RPMI7951 (cell line): ENCODE results near the gene POLR3K. TPM values are rescaled to one million over a fixed set of nuclear protein-coding genes. Genes with fewer than 3 reads are reported as not detected.

Source experiments
- DNase-seq: peaks from one replicate; pipeline ENCODE4 v3.0.0-alpha.2; 2012; ENCODE audit warnings: low read depth
- total RNA-seq: library from RNA; depleted of rRNA; stranded (reverse); fragments of >200 nt; shearing (Covaris generic); gene quantifications from 2 replicates; pipeline ENCODE4 v1.2.3, GENCODE V29; 2014

Gene POLR3K
- total RNA-seq, 1 experiment from 2014 or later: 12.7 TPM

DNA sequence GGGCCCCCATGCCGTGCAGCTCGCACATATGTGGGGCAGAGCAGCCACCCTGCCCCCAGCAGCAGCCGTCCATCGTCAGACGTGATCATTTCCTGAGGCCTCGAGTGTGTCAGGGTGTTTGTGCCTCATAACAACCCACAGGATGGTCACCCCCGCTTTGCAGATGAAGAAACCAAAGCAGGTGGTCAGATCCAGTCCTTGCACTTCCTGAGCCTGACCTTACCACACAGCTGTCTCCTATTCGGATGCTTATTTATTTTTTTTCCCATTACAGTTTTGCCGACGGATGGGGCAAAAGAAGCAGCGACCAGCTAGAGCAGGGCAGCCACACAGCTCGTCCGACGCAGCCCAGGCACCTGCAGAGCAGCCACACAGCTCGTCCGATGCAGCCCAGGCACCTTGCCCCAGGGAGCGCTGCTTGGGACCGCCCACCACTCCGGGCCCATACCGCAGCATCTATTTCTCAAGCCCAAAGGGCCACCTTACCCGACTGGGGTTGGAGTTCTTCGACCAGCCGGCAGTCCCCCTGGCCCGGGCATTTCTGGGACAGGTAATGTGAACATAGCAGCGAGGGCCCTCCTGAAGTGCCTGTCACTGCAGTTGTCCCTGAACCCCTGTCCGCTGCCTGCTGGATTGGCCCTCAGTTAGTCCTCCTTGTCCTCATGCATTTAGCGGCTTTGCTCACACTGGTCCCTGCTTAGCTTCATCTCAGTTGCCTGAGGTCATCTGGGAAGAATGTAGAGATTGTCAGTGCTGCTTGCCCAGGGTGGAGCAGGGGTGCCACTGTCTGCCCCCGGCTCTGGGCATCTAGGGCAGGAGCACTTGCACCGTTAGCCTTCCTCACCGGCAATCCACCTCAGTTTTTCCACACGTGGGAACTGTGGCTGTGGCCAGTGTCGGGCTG is 26.0 kb upstream of the POLR3K start:
- peak; percentile 55 for DNase-seq

DNA sequence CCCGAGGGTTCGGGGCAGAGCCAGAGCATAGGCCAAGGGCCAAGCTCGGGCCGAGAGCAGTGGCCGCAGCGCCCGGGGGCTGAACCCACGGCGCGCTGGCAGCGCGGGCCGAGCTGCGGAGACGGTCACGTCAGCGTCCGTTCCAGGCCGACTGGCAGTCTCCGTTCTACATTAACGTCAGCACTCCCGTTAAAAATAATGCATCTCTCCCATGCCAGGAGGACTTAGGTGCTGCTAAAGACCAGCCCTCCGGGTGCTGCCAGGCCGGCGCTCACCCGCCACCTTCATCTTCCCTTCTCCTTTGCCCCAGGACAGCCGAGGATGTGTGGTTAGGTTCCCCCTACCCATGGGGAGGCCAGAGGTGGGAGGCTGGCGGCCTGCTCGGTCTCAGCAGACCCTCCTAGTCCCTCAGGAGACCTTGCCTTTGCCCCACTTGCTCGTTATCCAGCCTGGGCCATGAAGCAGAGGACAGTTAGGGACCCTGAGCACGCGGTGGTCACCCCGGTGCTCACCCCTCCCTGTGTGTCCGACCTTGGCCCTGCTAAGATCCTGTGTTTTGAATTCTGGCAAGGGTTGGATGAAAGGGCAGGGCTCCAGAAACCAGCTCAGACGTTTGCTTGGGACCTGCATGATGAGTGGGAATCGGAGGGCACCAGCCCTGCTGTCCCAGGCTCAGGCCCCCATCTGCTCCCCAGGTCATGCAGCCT is 25.2 kb upstream of the POLR3K start:
- DNase-seq: peak; percentile 38

DNA sequence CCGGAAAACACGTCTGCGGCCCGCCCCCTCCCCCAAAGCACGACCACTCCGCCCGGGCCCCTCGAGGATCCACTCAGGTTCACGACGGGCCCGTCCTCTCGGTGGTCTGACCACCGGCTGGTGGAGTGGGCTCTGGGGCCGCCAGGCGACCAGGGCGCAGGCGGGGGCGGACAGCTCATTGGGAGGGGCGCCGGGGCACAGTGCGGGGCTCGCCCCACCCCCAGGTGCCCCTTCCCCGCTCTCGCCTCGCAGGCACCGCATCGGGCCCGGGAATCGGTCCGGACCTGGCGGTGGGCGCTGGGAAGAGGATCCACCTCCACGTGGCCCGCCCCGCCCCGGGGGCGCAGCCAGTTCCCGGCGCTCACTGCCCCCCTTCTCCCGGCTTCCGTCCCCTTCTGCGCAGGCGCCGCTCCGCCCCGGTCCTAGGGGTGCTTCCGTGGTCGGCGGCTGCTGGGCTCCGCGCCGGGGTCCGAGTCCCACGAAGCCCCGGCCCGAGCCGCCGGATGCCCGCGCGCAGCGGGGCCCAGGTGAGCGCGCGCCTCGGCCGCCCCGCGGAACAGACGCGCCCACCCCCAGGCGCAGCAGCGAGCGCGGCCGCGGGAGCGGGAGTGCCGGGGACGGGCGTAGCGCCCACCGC is 24.5 kb upstream of the POLR3K start, which contains the start of gene MPG:
Gene MPG (plus strand): TSS at position 419 of the 637 bp plus-strand sequence. CDS start 85 bp downstream, at position 504.
- DNase-seq: peak; percentile 76

DNA sequence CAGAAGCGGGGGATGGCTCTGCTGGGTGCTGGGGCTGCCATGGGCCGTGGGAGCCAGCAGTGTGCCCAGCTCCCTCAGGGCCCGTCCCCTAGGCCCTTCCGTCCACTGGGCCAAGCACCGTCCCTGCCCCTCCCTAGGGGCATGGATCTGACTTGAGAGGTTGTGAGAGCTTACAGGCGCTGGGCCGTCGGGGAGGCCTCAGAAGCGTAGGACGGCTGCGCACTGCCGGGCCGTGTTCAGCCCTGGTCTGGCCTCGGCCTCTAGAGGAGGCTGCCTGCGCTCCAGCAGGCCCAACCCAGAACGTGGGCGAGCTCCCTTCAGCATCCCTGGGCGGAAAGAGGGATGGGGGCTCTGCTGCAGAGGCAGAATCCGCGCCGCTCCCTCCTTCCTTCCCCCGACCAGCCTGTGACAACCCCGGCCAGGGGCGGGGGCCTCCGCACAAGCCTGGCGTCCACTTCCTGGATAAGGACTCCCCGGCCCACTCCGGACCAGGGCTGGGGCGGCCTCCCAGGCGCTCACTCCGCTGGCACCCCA is 23.9 kb upstream of the POLR3K start:
- DNase-seq: peak; percentile 72

DNA sequence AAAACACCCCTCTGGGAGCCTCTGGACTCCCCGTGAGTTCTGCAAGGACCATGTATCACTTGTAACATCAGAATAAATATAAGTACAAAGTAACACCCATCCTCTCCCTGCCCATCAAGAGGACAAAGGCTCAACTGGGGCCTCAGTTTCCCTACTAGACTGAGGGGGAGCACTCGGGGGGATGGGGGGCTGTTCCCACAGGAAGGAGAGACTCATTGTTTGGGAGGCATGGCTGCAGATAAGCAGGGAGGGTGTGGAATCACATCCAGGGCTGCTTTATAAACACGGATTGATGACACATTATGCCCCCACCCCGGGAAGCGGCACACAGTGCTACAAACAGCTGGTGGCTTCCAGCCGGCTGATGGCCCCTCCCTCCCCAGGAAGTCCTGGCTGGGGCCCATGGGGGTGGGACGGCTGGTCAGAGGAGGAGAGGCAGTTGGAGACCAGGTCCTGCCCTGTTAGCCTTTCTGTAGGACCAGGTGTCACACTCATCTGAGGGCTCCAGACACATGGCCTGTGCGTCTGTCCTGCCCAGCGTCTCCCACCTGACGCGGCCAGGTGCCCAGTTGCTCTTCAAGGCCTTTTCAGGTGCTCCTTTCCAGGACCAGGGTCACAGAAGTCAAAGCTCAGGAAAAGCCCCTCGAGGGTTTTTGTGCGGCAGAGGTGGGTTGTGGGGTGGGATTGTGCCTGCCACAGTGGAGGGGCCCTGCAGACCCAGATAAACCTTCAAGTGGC is 23.3 kb upstream of the POLR3K start:
- peak; percentile 92 for DNase-seq

DNA sequence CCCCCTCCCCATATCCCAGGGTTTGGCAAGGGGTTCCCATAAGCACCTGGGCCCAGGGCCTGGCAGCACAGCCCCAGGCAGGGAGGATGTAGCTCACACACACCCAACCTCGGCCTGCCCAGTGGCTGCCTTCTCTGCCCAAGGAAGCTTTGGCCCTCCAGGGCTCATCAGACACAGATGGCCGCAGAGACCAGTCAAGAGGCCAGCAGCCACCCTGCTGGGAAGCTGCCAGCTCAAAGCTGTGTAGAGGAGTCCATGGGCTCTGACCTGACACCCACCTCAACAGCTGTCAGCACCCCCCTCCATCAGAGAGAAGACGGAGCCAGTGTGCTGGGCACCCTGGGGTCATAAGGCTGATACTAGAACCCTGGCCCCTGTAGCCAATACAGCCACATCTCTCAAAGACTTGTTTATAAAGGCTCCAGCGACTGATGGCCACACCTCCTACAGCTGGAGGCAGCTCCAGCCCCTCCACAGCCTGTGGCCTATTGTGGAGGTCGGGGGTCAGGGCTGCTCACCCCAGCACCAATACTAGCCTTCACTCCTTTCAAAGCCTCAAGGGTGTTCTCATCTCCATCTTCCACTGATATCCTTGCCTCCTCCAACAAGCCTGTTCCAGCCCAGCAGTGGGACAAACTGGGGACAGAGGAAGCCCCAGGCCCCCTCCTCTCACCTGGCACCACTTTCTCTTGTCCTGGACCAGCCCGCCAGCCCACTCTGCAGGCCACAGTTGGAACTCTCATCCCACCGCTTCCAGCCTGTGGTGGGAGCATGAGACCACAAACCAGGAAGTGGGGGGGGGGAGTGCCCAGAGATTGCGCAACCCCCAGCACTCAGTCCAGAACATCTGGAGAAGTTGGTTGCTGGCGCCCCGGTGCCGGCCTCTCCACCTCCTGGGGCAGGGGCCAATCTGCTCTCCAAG is 22.4 kb upstream of the POLR3K start:
- DNase-seq: peak; percentile 91

DNA sequence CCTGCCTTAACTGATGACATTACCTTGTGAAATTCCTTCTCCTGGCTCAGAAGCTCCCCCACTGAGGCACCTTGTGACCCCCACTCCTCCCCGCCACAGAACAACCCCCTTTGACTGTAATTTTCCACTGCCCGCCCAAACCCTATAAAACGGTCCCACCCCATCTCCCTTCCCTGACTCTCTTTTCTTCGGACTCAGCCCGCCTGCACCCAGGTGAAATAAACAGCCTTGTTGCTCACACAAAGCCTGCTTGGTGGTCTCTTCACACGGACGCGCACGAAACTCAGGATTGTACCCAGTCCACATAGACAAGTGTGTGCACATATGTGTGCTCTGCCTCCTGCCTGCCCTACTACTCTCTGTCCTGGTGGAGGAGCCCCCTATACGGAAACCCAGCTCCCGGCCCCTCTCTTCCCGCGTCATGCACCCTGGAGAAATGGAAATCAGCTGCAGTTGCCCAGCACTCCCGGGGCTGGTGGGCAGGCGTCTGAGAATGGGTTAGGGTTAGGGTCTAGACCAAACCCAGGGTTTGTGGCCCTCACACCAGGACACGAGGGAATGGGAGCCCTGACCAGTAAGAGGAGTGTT is 21.4 kb upstream of the POLR3K start:
- DNase-seq: no peak

DNA sequence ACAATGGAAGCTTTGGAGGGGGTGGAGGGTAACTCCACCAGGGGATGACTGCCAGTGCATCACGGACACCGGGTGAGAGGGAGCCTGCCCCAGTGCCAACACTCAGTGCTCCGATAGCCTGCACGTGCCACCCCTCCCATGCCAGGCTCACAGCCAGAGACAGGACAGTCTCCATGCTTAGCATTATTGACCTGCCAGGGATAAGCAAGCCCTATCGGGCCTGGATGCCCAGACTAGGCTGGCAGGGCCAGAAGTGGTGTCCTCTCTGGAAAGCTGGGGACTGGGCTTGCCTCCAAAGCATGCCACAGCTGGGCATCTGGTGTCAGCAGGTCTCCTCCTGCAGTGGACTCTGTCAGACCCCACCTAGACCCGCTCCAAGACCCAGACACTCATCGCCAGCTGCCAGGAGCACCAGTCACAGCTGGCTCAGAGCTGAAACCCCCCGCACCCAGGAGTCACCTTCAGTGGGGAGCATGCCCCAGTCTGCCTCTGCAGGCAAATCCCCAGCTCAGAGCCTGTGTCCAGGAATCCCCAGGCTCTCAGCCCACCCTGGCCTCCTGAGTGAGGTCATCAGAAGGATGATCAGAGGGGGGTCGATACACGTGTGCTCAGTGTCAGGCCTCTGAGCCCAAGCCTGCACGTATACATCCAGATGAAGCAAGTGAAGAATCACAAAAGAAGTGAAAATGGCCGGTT is 20.8 kb upstream of the POLR3K start:
- no peak for DNase-seq

DNA sequence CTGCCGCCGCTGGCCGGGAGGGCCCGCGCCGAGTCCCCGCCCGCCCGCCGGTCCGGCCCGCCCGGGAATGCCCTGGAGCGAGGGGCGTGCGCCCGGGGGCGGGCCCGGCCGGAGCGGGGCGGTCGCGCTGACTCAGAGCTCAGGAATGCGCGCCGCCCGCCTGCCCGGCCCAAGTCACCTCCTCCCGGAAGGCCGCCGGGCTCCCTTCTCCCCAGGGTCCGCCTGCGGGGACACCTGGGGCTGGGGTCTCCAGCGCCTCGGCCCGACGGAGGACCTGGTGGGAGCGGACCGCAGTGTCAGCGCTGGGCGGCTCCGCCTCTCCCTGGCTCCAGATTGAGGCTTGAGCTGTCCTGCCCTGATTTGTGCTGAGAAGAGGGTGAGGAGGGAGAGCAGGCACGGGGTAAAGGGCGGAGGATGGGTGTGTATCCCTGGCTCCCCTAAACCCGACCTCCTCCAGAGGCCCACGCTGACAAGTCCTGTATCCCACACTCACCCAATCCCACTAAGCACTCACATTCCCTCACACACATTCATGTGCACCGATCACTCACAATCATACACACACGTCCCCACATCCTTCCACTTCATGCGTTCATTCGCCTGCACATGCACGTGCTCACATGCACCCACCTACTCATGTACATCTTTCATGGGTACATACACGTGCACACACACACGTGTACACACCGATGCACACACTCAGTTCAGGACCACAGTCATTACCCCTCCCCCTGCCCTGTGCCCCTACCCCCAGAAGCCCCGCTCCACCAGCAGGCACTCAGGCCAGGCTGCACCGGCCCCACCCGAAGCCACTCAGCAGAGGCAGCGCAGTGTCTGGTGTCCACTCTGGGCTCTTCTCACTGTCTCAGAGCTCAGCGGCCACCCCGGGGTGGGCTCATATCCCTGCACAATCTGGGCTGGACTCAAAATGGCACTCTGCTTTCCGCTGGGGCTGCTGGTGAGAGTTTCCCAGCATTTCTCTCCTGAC is 19.4 kb upstream of the POLR3K start, which contains the start of gene RHBDF1:
Gene RHBDF1 (minus strand): TSS at position 71 of the 988 bp plus-strand sequence. CDS start 7,616 bp downstream, outside the sequence.
- DNase-seq: peak; percentile 56

DNA sequence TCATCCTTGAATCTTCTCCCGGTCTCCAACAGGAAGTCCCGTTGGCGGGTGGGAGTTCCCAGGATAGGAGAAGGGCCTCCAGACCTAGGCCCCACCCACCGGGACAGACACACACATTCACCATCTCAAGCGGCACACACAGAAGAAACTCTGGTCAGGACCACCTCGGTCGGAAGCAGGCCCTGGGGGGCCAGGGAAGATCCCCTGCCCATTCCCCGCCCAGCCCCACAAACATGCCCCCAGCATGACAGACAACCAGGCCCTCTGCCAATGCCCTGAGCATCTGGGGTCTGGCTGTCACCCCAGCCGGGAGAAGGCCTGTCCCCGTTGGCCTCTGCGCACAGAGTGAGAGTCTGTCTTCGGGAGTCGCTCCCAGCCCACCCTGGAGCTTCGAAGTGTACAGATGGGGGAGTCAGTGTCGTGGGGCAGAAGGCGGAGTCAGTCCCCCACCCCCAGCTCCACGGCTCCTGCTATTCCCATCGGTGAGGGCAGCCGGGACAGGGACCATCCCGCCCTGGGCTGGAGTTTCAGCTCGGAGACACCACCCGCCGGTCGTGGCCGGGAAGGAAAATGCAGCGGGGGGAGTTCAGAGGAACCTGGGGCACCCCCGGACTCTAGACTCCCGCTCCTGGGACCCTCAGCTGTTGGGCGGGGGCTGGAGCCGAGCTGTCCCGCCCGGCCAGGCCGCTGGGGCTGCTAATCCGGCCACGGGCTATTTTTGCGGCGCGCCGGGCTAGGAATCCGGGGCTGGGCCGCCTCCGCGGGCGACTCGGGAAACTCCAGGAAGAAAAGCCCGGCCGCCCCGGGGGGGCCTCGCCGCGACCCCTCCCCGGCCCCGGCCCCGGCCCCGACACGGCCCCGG is 18.4 kb upstream of the POLR3K start:
- peak; percentile 87 for DNase-seq

DNA sequence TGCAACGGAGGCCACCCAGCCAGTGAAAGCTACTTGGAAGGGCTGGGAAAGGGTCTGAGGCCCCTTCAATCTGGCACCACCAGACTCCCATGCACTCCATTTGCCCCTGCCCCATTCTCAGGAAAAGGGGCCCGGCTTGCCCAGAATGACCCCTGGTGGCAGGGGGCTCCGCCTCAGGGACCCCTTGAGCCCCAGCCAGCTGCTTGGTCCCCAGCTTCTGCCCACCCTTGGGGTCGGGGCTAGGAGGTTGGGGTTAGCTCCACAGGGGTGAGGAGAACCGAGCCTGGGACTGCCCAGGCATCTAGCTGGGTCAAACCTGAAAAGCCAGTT is 17.8 kb upstream of the POLR3K start:
- DNase-seq: no peak

DNA sequence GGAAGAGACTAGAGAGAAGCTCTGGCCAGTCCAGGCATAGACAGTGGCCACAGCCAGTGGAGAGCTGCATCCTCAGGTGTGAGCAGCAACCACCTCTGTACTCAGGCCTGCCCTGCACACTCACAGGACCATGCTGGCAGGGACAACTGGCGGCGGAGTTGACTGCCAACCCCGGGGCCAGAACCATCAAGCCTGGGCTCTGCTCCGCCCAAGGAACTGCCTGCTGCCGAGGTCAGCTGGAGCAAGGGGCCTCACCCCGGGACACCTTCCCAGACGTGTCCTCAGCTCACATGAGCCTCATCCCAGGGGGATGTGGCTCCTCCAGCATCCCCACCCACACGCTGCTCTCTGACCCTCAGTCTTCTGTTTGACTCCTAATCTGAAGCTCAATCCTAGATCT is 15.8 kb upstream of the POLR3K start:
- DNase-seq: no peak

DNA sequence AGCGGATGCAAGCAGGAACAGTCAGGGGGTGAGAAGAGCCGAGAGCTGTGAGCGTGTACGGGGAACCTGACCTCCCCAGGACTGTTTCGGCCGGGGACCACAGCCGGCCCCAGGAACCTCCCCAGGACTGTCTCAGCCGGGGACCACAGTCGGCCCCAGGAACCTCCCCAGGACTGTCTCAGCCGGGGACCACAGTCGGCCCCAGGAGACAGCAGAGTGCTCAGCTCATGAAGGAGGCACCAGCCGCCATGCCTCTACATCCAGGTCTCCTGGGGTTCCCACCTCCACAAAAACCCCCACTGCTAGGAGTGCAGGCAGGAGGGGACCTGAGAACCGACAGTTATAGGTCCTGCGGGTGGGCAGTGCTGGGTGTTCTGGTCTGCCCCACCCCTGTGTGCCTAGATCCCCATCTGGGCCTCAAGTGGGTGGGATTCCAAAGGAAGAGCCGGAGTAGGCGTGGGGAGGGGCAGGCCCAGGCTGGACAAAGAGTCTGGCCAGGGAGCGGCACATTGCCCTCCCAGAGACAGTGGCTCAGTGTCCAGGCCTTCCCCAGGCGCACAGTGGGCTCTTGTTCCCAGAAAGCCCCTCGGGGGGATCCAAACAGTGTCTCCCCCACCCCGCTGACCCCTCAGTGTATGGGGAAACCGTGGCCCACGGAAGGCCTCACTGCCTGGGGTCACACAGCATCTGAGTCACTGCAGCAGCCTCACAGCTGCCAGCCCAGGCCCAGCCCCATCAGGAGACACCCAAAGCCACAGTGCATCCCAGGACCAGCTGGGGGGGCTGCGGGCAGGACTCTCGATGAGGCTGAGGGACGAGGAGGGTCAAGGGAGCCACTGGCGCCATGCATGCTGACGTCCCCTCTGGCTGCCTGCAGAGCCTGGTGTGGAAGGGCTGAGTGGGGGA is 14.7 kb upstream of the POLR3K start:
- DNase-seq: peak; percentile 84

DNA sequence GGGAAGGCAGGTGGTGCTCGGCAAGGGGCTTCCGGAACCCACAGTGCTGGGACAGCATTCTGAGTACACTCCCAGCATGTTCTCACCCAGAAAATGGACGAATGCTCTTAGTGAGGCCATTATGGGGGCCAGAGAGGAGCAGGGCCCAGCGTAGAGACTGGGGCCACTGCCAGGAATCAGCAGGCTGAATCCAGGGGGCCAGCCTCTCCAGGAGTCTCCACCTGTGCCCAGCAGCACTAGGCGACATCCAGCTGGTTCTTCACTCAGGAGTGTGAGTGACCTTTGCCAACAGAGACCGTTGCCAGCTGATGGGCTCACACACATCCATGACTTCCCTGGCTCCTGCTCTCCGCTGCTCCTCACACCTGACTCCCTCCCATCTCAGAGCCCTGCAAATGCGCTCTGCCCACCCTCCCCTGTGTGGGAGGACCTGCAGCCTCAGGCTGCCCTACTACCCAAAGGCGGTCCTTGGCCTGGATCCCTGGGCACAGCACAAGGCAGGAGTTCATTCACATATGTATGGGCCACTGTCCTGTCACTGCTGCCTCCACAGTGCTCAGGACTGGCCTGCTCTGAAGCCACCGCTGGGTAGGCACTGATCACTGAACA is 13.9 kb upstream of the POLR3K start:
- no peak for DNase-seq
